Measurements from ENCODE around the gene BGLAP. TPM values are rescaled to one million over a fixed set of nuclear protein-coding genes. Genes with fewer than 3 reads are reported as not detected.

BGLAP gene
- total RNA-seq, 3 donors from 2014 or later (not counting 1 experiment from before 2014, with no cell fraction given) = 0.45 to 1.6 (median 1.1) TPM

DNA sequence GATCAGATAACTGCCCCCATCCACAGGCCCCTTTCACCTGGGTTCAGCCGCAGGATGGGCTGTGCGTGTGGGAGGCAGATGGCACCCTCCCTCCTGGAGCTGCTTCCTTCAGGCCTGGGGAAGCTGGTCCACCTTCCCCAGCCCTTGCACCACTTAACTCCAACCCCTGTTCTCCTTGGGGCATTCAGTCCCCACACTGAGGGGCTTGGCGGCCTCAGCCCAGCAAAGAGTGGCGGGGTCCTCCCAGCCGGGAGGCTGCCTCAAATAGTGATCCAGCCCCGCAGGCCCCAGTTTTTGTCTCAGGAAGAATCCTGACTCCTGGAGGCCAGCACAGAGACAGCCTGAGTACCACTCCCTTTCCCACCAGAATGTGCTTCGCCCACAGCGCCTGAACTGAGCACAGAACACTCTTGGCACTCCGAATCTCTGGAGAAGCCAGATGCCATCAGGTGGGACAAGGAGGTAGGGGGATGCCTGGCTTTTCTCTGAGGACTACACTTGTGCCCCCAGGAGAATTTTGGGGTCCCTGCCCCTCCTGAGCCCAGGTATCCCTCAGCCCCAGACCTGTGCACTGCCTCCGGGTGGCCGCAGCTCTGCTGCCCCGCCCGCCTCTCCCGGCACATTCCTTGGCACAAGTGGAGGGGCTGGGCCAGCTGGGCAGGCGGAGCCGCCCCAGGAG, 4.9 kb downstream of the BGLAP start:
- ATAC-seq (no peak), DNase-seq (no peak)
- intact Hi-C loops (cut with micrococcal nuclease) = no loop called here
- Histone ChIP-seq H3K36me3 (ENCODE audit: control insufficient read depth, insufficient read depth, low read length) (peaks cover 25% of the 10 kb centered on the region), H3K4me3 (ENCODE audit: low read length) (no peak overlapping the region), H3K27me3 (ENCODE audit: control insufficient read depth, insufficient read depth, low read length) (no peaks in the 10 kb centered on the region), H3K27ac (ENCODE audit: low read length) (no peak overlapping the region), H3K4me1 (ENCODE audit: control insufficient read depth, insufficient read depth, low read length) (peaks cover 17% of the 10 kb centered on the region), H3K9me3 (ENCODE audit: control insufficient read depth, insufficient read depth, low read length) (no peaks in the 10 kb centered on the region)
- Mint-ChIP-seq H3K9me3 (no peaks in the 10 kb centered on the region), H3K4me3 (no peak overlapping the region), H3K27ac (peak overlapping the region in 1 of 2 donors; percentile 83), H3K4me1 (peaks cover 0 to 24% of the 10 kb centered on the region in 2 donors), H3K27me3 (ENCODE audit: low read depth in 2 of 2) (no peaks in the 10 kb centered on the region), H3K36me3 (no peaks in the 10 kb centered on the region)
- 91% methylated on average over 16 of the region's 16 CpGs for WGBS (ENCODE audit: insufficient coverage)
- TF ChIP-seq, protein P1, sequence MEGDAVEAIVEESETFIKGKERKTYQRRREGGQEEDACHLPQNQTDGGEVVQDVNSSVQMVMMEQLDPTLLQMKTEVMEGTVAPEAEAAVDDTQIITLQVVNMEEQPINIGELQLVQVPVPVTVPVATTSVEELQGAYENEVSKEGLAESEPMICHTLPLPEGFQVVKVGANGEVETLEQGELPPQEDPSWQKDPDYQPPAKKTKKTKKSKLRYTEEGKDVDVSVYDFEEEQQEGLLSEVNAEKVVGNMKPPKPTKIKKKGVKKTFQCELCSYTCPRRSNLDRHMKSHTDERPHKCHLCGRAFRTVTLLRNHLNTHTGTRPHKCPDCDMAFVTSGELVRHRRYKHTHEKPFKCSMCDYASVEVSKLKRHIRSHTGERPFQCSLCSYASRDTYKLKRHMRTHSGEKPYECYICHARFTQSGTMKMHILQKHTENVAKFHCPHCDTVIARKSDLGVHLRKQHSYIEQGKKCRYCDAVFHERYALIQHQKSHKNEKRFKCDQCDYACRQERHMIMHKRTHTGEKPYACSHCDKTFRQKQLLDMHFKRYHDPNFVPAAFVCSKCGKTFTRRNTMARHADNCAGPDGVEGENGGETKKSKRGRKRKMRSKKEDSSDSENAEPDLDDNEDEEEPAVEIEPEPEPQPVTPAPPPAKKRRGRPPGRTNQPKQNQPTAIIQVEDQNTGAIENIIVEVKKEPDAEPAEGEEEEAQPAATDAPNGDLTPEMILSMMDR (IDR thresholded peaks at IDR 0.05) = no peak

DNA sequence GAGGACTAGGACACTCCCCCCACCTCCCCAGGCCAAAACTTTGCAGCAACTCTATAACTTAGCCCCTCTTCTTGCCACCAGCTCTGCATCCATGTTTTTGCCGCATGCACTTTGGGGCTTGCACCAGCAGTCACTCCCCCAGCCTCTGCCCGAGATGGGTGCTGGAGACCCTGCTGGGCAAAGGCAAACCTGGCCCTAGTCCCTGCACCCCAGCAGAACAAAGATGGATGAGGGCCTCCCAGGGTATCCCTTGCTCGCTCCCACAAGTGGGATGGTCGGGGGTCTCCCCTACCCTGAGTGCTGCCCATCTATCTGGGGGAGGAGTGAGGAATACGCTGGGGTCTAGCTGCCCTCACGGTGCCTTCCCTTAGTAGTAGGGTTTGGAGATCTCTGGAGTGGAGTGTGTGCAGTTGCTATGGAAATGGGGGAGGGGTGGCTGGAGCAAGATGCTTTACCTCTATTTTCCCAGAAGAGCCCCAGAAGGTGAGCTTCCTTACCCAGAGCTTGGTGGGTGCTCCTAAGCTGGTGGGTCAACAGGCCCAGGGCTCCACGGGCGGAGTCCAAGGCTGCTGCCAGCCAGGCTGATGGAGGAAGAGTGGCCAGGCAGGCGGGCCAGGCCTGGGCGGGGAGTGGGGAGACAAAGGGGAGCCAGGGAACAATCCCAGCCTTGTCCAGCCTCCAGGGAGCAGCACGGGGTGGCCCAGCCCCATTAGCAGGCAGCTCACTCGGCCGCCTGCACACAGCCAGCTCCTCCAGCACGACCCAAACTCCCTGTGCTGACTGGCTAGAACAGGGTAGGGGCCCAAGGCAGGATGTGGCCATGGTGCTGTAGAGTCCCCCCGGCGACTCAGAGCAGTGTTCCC, 5.7 kb downstream of the BGLAP start, which contains the start of gene PAQR6:
TSS of gene PAQR6 (minus strand) at position 597 of the 863 bp plus-strand sequence. CDS start 1,325 bp downstream, outside the sequence.
- 89% methylated on average over 16 of the region's 16 CpGs for WGBS (ENCODE audit: insufficient coverage)
- peaks cover 32% of the 10 kb centered on the region for H3K36me3 ChIP-seq (ENCODE audit: control insufficient read depth, insufficient read depth, low read length)
- no peaks in the 10 kb centered on the region for H3K9me3 ChIP-seq (ENCODE audit: control insufficient read depth, insufficient read depth, low read length)
- ATAC-seq (no peak), DNase-seq (no peak)
- Mint-ChIP-seq H3K27me3 (ENCODE audit: low read depth in 2 of 2) (no peaks in the 10 kb centered on the region), H3K4me3 (peak within 1 kb of the TSS; percentile 37), H3K36me3 (no peaks in the 10 kb centered on the region), H3K9me3 (no peaks in the 10 kb centered on the region), H3K4me1 (peaks cover 0 to 24% of the 10 kb centered on the region in 2 donors), H3K27ac (peak within 1 kb of the TSS; percentile 31 to 38)
- peaks cover 16% of the 10 kb centered on the region for H3K4me1 ChIP-seq (ENCODE audit: control insufficient read depth, insufficient read depth, low read length)
- H3K4me3 ChIP-seq (ENCODE audit: low read length) = no peak within 1 kb of the TSS
- no peak within 1 kb of the TSS for H3K27ac ChIP-seq (ENCODE audit: low read length)
- TF ChIP-seq, protein P1 (IDR thresholded peaks at IDR 0.05) = no peak
- intact Hi-C loops (cut with micrococcal nuclease) = no loop called here
- H3K27me3 ChIP-seq (ENCODE audit: control insufficient read depth, insufficient read depth, low read length) = no peaks in the 10 kb centered on the region

DNA sequence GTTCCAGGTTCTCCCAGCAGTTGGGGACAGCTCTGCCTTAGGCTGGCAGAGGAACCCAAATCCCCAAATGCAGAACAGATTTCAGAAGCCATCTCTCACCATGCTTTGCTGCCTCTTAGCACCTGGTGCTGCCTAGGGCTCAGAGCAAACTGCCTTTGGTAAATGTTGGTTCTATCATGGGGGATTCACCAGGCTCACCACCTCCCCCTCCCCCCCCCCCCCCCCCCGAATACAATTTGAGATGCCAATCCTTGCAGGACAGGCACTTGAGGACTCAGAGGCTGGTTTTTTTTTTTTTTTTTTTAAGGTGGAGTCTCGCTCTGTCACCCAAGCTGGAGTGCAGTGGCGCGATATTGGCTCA, 6.3 kb downstream of the BGLAP start:
- peaks cover 0 to 24% of the 10 kb centered on the region in 2 donors for H3K4me1 Mint-ChIP-seq
- intact Hi-C loops (cut with micrococcal nuclease) = no loop called here
- ATAC-seq (no peak), DNase-seq (peak in 1 of 2 donors; percentile 29)
- no peaks in the 10 kb centered on the region for H3K36me3 Mint-ChIP-seq
- peaks cover 39% of the 10 kb centered on the region for H3K36me3 ChIP-seq (ENCODE audit: control insufficient read depth, insufficient read depth, low read length)
- no peak overlapping the region for H3K4me3 ChIP-seq (ENCODE audit: low read length)
- no peak overlapping the region for H3K27ac ChIP-seq (ENCODE audit: low read length)
- peaks cover 16% of the 10 kb centered on the region for H3K4me1 ChIP-seq (ENCODE audit: control insufficient read depth, insufficient read depth, low read length)
- no peaks in the 10 kb centered on the region for H3K27me3 Mint-ChIP-seq (ENCODE audit: low read depth in 2 of 2)
- no peaks in the 10 kb centered on the region for H3K9me3 Mint-ChIP-seq
- H3K4me3 Mint-ChIP-seq = no peak overlapping the region
- TF ChIP-seq, protein P1 (IDR thresholded peaks at IDR 0.05) = no peak
- WGBS (ENCODE audit: insufficient coverage) = 93% methylated on average over 3 of the region's 4 CpGs
- H3K27me3 ChIP-seq (ENCODE audit: control insufficient read depth, insufficient read depth, low read length) = no peaks in the 10 kb centered on the region
- H3K9me3 ChIP-seq (ENCODE audit: control insufficient read depth, insufficient read depth, low read length) = no peaks in the 10 kb centered on the region
- peak overlapping the region; percentile 31 to 38 for H3K27ac Mint-ChIP-seq
